HEK293T (cell line): Measurements from ENCODE around the gene STMP1.

Experiments
- CTCF ChIA-PET: fragments of 350-600 bp; formaldehyde crosslinking; extraction: SDS; loops from one replicate; lab custom pipeline; 2021; ENCODE audit warnings: antibody characterized with exemption, inconsistent platforms; lab: Yijun Ruan, JAX
- POLR2A ChIA-PET: fragments of 350-600 bp; formaldehyde crosslinking; extraction: SDS; loops from one replicate; lab custom pipeline; 2020; ENCODE audit warnings: antibody characterized with exemption, inconsistent platforms; lab: Yijun Ruan, JAX
- DNase-seq: peaks from one replicate; pipeline ENCODE4 v3.0.0; 2012; ENCODE audit warnings: mixed read lengths; ENCODE audit errors: extremely low spot score
- ARNT ChIP-seq: fragments of 450-650 bp; IDR thresholded peaks from 2 replicates; pipeline ENCODE4 v1.6.1; 2017; ENCODE audit warnings: mild to moderate bottlenecking
- BHLHE40 ChIP-seq: fragments of 450-650 bp; IDR thresholded peaks from 2 replicates; pipeline ENCODE4 v1.6.1; 2016; ENCODE audit warnings: mild to moderate bottlenecking, moderate library complexity, borderline replicate concordance
- CTBP1 ChIP-seq: fragments of 450-650 bp; IDR thresholded peaks from 2 replicates; pipeline ENCODE4 v1.6.1; 2016; ENCODE audit warnings: borderline replicate concordance
- ELF4 ChIP-seq: fragments of 450-650 bp; IDR thresholded peaks from 2 replicates; pipeline ENCODE4 v1.6.1; 2017; ENCODE audit warnings: antibody characterized with exemption
- FOXA1 ChIP-seq: fragments of 450-650 bp; IDR thresholded peaks from 2 replicates; pipeline ENCODE4 v1.6.1; 2016; ENCODE audit warnings: mild to moderate bottlenecking
- FOXK2 ChIP-seq: fragments of 450-650 bp; IDR thresholded peaks from 2 replicates; pipeline ENCODE4 v1.6.1; 2016; ENCODE audit warnings: mild to moderate bottlenecking
- FOXM1 ChIP-seq: fragments of 450-650 bp; IDR thresholded peaks from 2 replicates; pipeline ENCODE4 v1.6.1; 2017; ENCODE audit warnings: mild to moderate bottlenecking, borderline replicate concordance
- HDGF ChIP-seq: fragments of 450-650 bp; IDR thresholded peaks from 2 replicates; pipeline ENCODE4 v1.6.1; 2017; ENCODE audit warnings: antibody characterized with exemption, borderline replicate concordance
- L3MBTL2 ChIP-seq: fragments of 450-650 bp; conservative IDR thresholded peaks from 2 replicates; pipeline ENCODE4 v1.6.1; 2016; ENCODE audit warnings: mild to moderate bottlenecking
- LEF1 ChIP-seq: fragments of 450-650 bp; IDR thresholded peaks from 2 replicates; pipeline ENCODE4 v1.6.1; 2017; ENCODE audit warnings: mild to moderate bottlenecking, borderline replicate concordance
- NFRKB ChIP-seq: fragments of 450-650 bp; IDR thresholded peaks from 2 replicates; pipeline ENCODE4 v1.6.1; 2016; ENCODE audit warnings: mild to moderate bottlenecking, moderate library complexity
- SP1 ChIP-seq: fragments of 450-650 bp; IDR thresholded peaks from 2 replicates; pipeline ENCODE4 v1.6.1; 2017
- SUZ12 ChIP-seq: fragments of 450-650 bp; IDR thresholded peaks from 2 replicates; pipeline ENCODE4 v1.6.1; 2016; ENCODE audit warnings: mild to moderate bottlenecking
- TARDBP ChIP-seq: fragments of 450-650 bp; IDR thresholded peaks from 2 replicates; pipeline ENCODE4 v1.6.1; 2016
- ZNF384 ChIP-seq: fragments of 450-650 bp; IDR thresholded peaks from 2 replicates; pipeline ENCODE4 v1.6.1; 2016
- TF ChIP-seq, protein P1 (sequence below): fragments of 450-650 bp; IDR thresholded peaks from 2 replicates; pipeline ENCODE4 v1.6.1; 2016

Gene STMP1

DNA sequence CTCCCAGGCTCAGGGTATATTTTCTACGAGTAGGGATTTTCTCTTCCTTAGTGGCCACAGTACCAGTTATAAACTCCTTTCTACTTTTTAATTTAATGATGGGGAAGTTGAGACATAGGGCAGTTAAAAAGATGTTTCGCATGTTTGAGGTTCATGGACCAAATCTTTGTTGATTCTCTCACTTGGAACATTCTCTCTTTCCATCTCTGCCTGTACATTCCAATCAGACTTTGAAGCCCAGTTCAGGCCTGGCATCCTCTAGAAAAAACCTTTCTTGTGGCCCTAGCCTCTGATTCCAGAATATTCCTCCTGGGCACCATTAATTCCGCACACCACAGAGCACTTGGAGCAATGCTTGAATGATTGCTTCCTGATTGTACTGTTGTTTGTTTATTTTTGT lies 47.2 kb downstream of the STMP1 start:
- no peak for DNase-seq
- ChIA-PET POLR2A (no interaction called here), CTCF (interaction anchor here (1.0 to 2.6 kb wide), 3 partner anchors 12 to 30 kb away, joined by 3 to 28 read pairs (median 9); no protein-coding TSS in a partner anchor)
- TF ChIP-seq TARDBP = no peak
- no peak for TF ChIP-seq NFRKB
- TF ChIP-seq BHLHE40 = no peak
- no peak for TF ChIP-seq FOXA1
- TF ChIP-seq, protein P1, sequence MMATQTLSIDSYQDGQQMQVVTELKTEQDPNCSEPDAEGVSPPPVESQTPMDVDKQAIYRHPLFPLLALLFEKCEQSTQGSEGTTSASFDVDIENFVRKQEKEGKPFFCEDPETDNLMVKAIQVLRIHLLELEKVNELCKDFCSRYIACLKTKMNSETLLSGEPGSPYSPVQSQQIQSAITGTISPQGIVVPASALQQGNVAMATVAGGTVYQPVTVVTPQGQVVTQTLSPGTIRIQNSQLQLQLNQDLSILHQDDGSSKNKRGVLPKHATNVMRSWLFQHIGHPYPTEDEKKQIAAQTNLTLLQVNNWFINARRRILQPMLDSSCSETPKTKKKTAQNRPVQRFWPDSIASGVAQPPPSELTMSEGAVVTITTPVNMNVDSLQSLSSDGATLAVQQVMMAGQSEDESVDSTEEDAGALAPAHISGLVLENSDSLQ = no peak
- TF ChIP-seq ELF4 = no peak
- no peak for TF ChIP-seq HDGF
- TF ChIP-seq SUZ12 = no peak
- no peak for TF ChIP-seq SP1

DNA sequence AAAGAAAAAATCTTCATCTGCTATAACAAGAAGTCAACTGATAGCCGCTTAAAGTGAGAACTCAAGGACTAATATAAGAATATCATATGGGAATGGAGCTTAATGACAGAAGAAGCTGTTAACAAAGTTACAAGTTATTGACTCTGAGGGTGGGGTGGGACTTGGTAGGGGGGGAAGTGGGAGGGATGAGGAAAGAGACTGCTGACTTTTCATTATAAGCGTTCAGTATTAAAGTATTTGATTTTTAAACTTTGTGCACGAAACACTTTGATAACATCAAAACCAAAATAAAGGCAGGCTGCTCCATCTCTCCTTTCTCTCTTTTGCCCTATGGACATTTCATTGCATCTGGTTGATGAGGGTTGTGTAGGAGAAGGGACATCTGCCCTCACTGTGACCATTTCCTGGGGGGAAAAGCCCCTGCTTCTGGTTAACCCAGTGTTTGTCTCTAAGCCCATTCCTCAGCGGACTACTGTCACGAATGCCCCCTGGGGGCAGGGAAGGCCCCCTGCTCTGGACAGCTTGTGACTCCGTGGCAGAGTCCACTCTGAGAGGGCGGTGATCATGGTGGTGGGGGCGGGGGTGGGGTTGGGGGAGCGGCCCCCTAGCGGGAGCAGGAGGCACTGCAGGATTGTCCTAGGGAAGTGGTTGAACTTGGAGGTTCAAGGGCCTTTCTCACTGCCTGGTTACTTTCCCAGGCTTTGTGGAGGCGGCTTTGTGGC lies 48.3 kb downstream of the STMP1 start:
- ChIA-PET CTCF (interaction anchor here (0.8 to 2.6 kb wide), 14 partner anchors 11 to 47 kb away, joined by 3 to 28 read pairs (median 6); partner anchors contain the start of gene SLC13A4), POLR2A (interaction anchor here (1.4 to 2.7 kb wide), 2 partner anchors 9 to 48 kb away, joined by 3 to 12 read pairs; partner anchors contain the start of gene STMP1)
- peak; percentile 85 for DNase-seq
- TF ChIP-seq ARNT = no peak

DNA sequence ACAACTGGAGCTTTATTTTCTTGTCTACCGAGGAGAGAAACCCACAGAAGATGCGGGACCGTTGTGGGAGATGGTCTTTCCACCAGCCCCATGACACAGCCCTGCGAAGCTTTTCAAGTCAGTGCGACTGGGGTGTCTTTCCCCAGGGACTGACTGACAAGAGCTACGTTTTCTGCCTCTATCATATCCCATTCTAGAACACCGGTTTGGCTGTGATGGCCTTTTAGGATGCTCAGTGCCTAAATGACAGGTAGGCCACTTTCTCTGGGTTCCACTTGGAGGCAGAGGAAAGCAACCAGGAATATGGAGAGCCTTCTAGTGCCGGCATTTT lies 48.8 kb downstream of the STMP1 start:
- ChIA-PET POLR2A (interaction anchor here (1.4 to 2.7 kb wide), 2 partner anchors 8 to 48 kb away, joined by 3 to 12 read pairs; partner anchors contain the start of gene STMP1), CTCF (interaction anchor here (0.7 to 2.6 kb wide), 15 partner anchors 11 to 90 kb away, joined by 3 to 28 read pairs (median 5); partner anchors contain the start of gene SLC13A4)
- DNase-seq = no peak
- TF ChIP-seq FOXK2 (no peak), CTBP1 (no peak), HDGF (no peak), LEF1 (no peak), FOXM1 (no peak), SUZ12 (no peak), ZNF384 (no peak), ARNT (no peak), ELF4 (no peak), BHLHE40 (no peak), L3MBTL2 (no peak), FOXA1 (no peak), SP1 (no peak), TARDBP (no peak)
- TF ChIP-seq, protein P1 = no peak

DNA sequence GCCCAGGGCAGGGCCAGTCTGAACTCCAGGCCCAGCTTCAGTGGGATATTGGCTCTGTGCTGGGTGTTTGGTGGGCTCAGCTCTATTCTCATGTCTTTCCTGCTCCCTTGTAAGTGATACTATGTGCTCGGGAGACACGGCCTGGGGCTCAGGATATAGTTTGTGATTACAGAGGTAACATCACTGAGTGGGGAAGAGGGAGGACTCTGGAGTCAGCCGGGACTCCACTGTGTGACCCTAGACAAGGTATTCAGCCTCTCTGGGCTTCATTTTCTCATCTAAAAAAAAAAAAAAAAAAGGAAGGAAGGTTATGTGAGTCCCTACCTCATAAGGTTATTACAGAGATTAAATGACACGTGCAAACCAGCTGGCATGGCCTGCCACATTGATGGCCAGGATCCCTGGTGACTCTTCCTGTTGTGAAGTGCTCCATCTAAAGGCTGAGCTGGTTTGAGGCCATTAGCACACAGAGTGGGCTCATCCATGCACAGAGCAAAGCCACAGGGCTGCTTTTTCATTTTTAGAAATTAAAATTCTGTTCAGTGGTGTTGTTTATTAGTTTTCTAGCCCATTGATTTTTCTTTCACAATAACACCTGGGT lies 50.0 kb downstream of the STMP1 start:
- ChIA-PET CTCF (interaction anchor here (0.7 to 2.6 kb wide), 9 partner anchors 7 to 80 kb away, joined by 3 to 13 read pairs (median 5); partner anchors contain the start of gene SLC13A4), POLR2A (interaction anchor here (2.7 kb wide), 1 partner anchor 49 kb away, joined by 12 read pairs; the partner anchor contains the start of gene STMP1)
- no peak for TF ChIP-seq FOXK2
- TF ChIP-seq ZNF384 = 0 out of 2 replicates have a peak, but pooled peaks have one; percentile 9
- TF ChIP-seq BHLHE40 = no peak
- DNase-seq = no peak

DNA sequence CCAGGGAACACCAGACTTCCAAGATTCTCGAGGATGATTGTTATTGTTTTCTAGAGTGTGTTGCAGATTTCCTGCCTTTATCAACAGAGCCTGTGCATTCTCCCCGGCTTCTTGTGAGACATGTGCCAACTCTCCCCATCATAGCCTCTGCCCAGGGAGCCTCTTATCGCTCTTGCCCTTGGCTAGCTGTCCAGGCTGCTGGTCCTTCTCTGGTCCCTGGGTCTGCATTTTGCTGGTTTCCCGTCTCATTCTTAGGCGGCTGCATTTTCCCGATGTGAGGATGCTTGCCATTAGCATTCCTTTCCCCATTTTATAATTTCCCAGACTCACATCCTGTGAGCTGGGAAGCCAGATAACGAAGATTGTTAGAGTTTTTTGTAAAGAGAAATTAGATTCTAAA lies 50.5 kb downstream of the STMP1 start:
- CTCF ChIA-PET = interaction anchor here (0.7 to 2.4 kb wide), 3 partner anchors 8 to 79 kb away, joined by 3 to 13 read pairs (median 3); partner anchors contain the start of gene SLC13A4
- no peak for DNase-seq
- TF ChIP-seq SP1 (no peak), LEF1 (no peak), HDGF (no peak), NFRKB (no peak), L3MBTL2 (no peak), TARDBP (no peak), FOXA1 (no peak)
- POLR2A ChIA-PET = no interaction called here

DNA sequence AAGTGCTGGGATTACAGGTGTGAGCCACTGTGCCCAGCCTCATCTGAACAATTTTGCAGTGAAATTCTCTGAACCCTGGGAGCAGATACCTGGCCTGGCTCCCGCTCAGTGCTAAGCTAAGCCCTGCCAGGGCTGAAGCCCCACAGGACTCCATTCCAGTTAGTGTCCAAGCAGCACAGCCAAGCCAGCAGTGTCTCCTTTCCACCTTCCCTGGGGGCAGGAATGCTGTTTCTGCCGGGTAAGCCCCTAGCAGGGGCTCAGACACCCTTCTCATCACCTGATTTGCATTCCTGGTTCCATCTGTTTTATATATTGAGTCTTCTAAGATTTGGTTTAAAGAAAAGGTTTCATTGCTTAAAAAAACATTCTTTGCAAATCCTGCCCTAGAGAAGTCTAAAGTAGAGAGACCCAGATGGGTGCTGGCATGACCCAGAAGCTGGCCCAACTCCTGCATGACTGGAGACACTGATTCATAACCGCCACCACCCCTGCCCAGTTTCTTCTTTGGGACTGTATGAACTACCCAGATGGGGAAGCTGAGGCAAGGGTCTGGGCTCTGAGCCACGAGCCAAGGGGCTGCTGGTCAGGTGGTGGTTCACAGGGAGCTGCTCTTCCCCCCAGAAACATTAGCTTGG lies 51.6 kb downstream of the STMP1 start:
- no peak for DNase-seq
- TF ChIP-seq, protein P1 = no peak
- TF ChIP-seq TARDBP (no peak), ELF4 (no peak), FOXA1 (no peak), SP1 (no peak), BHLHE40 (no peak), ARNT (no peak), FOXM1 (no peak), SUZ12 (no peak), FOXK2 (no peak)
- CTCF ChIA-PET = interaction anchor here (1.0 to 2.4 kb wide), 2 partner anchors 9 to 32 kb away, joined by 3 to 13 read pairs; no protein-coding TSS in a partner anchor
- POLR2A ChIA-PET = interaction anchor here (0.5 to 1.0 kb wide), 6 partner anchors 15 to 203 kb away, joined by 3 read pairs; partner anchors contain the start of gene STMP1
